Measurements from ENCODE around the gene NOTUM. TPM values are rescaled to one million over a fixed set of nuclear protein-coding genes. Genes with fewer than 3 reads are reported as not detected.

NOTUM gene
- total and polyA plus RNA-seq, 9 of the 15 experiments (the other 6 are each of a cell fraction or from before 2014, with no cell fraction given), result 0.03 to 14.0 (median 4.1) TPM

- intact Hi-C loops (cut with micrococcal nuclease) (no loop called here), in situ Hi-C loops (cut with MboI) (no loop called here)
- peak overlapping the region; percentile 93 for H3K4me3 ChIP-seq
- H3K79me2 ChIP-seq (ENCODE audit: control insufficient read depth, insufficient read depth, low read length), result peaks cover 27% of the 10 kb centered on the region
- BruUV-seq (replicated peaks), result no TSS peak
- under 1% methylated on average over 27 of the region's 55 CpGs for whole genome bisulfite sequencing (ENCODE audit: insufficient coverage, low coverage, missing lambda C conversion rate)
- H4K20me1 ChIP-seq (replicated peaks; ENCODE audit: control insufficient read depth, insufficient read depth, low read length), result peaks cover 14% of the 10 kb centered on the region
- FAIRE-seq (no peak), DNase-seq (ENCODE audit: extremely low read depth in 1 of 4, low spot score in 3 of 4) (peak in 1 of 4 experiments; percentile 45), ATAC-seq (no peak; the same call in 2 of the 3 replicates)
- H3K36me3 ChIP-seq (ENCODE audit: control insufficient read depth, insufficient read depth, low read length), result peaks cover 84% of the 10 kb centered on the region; the same call in 2 of the 3 replicates
- H3K27me3 ChIP-seq (ENCODE audit: control insufficient read depth in 2 of 2, insufficient read depth in 2 of 2, low read length in 2 of 2), result no peaks in the 10 kb centered on the region
- H3K4me2 ChIP-seq (ENCODE audit: insufficient read depth, low read length), result peak overlapping the region; percentile 82
- ChIA-PET CTCF (ENCODE audit: low intra/inter-chr PET ratio) (interaction anchor here (0.6 kb wide), 1 partner anchor 280 kb away, joined by 3 read pairs; no protein-coding TSS in a partner anchor), POLR2A (interaction anchor here (0.6 to 5.4 kb wide), 8 partner anchors 8 to 112 kb away, joined by 3 to 46 read pairs (median 3); partner anchors contain the start of genes CENPX and NPB)
- peak overlapping the region; percentile 78 for H3K27ac ChIP-seq (ENCODE audit: extremely low read depth, low read depth, low read length)
- H3K4me1 ChIP-seq (replicated peaks in 1 of 2; ENCODE audit: control insufficient read depth in 2 of 2, insufficient read depth in 2 of 2, low read length in 2 of 2), result peaks cover 31 to 93% of the 10 kb centered on the region in 2 experiments
- no peaks in the 10 kb centered on the region for H3K9me3 ChIP-seq (replicated peaks; ENCODE audit: control insufficient read depth, insufficient read depth, low read depth, low read length)
- H2AFZ ChIP-seq (ENCODE audit: low read depth, low read length), result no peak overlapping the region
- peaks cover 6% of the 10 kb centered on the region for H3K9me1 ChIP-seq (ENCODE audit: control insufficient read depth, insufficient read depth, low read length)
- peak overlapping the region; percentile 61 to 99 for H3K9ac ChIP-seq (ENCODE audit: insufficient read depth in 1 of 2, low read depth in 2 of 2, low read length in 2 of 2)
- peak; percentile 66; the same call in 1 of the 2 replicates for TF ChIP-seq HNRNPL (IDR thresholded peaks at IDR 0.05; ENCODE audit: low read depth, low read length)
- TF ChIP-seq ETS1 (conservative IDR thresholded peaks at IDR 0.05; ENCODE audit: control insufficient read depth, low read depth, low read length), result 0 out of 2 replicates have a peak, but pooled peaks have one; percentile 45
- peak; percentile 89 for TF ChIP-seq SAP30 (IDR thresholded peaks at IDR 0.05; ENCODE audit: borderline replicate concordance, insufficient read depth, low read depth, low read length, poor library complexity, severe bottlenecking)
- TF ChIP-seq RBBP5 (IDR thresholded peaks at IDR 0.05; ENCODE audit: borderline replicate concordance, insufficient read depth, low read length, poor library complexity, severe bottlenecking), result peak; percentile 74
- peak; percentile 48; the same call in 1 of the 2 replicates for TF ChIP-seq ZNF395 (CRISPR knock-in tag; IDR thresholded peaks at IDR 0.05)
- TF ChIP-seq MAX (CRISPR knock-in tag; IDR thresholded peaks at IDR 0.05), result no peak
- peak; percentile 52 for TF ChIP-seq RBFOX2 (IDR thresholded peaks at IDR 0.05; ENCODE audit: low read depth, low read length)
- no peak for TF ChIP-seq PRDM10 (IDR thresholded peaks at IDR 0.05; ENCODE audit: partially characterized antibody)
- TF ChIP-seq ZNF639 (CRISPR knock-in tag; conservative IDR thresholded peaks at IDR 0.05 in 1 of 2, IDR thresholded peaks at IDR 0.05 in 1 of 2), result peak in 1 of 2 experiments; percentile 74; a peak in 1 of 4 replicates
- peak; percentile 34 for TF ChIP-seq RBM22 (IDR thresholded peaks at IDR 0.05; ENCODE audit: low read depth, low read length, poor library complexity, severe bottlenecking)
- peak; percentile 37; the same call in 1 of the 2 replicates for TF ChIP-seq GATAD2B (IDR thresholded peaks at IDR 0.05; ENCODE audit: borderline replicate concordance)
Observed at GRCh38 chr17:81910840-81911276, 50.1 kb downstream of the NOTUM start.
